ENCODE results near the gene GNG13.
"Not testable (repeated sequence)": the region's sequence is repeated elsewhere in the genome, so short reads cannot be mapped to it uniquely, and the experiment has no call there.

GNG13 gene

DNA sequence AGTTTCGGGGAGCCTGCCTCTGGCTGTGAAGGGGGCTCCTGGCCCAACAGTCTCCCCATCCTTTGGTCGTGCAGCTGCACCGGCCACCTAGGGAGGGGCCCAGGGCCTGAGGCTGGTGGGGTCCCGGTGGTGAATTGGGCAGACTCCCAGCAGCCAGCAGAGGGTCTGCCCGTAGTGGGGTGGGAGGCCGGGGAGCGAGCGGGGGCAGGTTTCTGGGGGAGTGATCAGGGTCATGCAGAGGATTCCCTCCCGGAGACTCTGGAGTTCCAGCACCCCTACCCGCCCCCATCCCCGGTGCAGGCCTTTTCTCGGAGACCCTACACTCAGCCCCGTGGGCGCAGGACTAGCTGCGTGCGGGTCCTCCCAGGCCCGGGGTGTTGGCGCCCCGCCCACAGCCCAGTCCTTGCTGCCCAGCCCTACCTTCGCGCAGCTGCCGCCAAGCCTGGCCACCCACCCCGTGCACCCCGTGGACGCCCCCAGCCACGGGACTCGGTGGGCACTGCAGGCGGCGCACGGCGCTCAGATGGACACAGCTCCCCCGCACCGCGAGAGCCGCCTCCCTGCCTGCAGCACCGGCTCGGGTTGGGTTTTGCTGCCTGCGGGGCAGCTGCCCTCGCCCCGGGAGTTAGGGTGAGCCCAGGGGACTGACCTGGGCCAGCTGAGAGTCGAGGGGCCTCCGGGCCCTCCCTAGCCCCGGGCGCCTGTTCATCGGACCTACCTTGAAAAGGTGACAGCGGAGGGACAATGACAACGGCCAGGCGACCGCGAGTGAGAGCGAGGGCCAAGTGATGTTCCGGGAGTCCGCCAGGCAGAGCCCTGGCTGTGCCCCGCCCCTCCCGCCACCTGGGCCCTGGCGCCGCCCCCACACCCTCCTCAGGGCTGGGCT is at the start of gene GNG13:
GNG13 (minus strand) TSS at position 787 of the 886 bp plus-strand sequence. CDS start 1,657 bp downstream, outside the sequence.
- no peak for FAIRE-seq

DNA sequence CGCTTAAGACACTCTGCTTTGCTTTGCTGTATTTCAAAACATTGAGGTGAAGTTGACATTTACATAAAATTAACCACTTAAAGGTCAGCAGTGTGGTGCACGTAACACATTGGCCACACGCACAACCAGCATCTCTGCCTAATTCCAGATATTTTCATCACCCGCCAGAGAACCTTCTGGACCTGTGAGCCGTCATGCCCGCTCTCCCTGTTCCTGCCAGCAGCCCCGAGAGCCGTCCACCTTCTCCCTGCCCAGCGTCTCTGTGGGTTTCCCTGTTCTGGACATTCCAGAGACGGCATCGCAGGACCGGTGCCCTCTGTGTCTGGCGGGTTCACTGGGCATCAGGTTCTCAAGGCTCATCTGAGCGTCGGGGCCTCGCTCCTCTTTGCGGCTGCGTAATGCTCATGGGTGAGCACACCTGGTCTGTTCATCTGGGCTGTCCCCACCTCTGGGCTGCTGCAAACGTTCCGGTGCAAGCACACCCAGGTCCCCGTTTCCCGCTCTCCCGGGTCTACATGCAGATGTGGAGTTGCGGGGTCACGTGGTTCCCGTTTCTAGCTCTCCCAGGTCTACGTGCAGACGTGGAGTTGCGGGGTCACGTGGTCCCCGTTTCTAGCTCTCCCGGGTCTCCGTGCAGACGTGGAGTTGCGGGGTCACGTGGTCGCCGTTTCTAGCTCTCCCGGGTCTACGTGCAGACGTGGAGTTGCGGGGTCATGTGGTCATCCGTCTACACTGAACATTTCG is 48.1 kb upstream of the GNG13 start:
- FAIRE-seq, result no peak

DNA sequence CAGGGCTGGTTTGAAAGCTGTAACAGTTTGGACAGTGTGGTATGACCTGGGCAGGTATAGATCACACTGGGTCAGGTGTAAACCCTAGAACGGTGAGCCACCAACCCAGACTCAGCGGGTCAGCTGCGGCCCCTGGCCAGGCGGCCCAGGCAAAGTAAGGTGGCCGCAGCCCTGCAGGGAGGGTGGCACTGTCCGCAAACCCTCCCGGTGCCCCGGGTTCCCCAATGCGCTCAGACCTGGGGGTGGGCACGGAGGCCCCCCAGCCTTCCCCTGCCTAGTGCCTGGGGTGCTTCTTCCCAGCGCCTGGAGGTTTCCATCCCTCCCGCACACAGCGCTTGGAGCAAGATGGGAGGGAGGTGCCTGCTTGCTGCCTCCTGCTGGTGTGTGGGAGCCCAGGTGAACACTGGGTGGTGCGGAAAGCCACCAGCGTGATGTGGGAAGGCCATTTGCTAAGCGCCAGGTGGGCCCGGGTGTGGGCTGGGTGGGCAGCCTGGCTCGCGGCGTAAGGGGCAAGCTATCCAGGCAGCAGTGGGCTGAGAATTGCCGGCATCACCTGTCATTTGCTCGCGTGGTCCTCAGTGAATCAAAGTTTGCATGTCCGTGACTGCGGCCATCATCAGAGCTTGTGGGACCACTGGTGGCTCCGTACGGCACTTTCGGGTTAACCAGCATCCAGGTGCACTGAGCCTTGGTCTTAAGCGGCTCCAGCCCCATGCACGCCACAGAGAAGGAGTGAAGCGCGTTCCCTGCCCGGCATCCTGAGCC is 47.3 kb upstream of the GNG13 start:
- FAIRE-seq, result no peak

- FAIRE-seq, result no peak
These were observed 46.6 kb upstream of the GNG13 start for GRCh38 chr16:847151-847550.

DNA sequence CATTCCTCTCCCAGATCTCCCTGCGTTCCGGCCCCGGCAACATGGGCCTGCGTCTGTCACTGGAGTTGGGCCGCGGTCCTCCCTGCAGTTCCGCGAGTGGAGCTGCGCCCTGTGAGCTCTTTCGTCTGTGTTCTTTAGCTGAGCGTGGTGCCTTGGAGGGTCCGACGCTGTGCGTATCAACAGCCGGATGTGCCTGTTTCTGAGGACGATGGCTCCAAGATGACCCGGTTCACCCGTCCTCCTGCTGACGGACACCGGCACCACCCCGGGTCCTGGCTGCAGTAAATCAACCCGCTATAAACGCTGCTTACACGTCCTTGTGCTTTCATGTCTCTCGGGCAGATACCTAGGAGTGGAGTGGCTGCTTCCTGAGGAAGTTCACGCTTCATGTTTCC is 44.8 kb upstream of the GNG13 start:
- FAIRE-seq, result no peak

DNA sequence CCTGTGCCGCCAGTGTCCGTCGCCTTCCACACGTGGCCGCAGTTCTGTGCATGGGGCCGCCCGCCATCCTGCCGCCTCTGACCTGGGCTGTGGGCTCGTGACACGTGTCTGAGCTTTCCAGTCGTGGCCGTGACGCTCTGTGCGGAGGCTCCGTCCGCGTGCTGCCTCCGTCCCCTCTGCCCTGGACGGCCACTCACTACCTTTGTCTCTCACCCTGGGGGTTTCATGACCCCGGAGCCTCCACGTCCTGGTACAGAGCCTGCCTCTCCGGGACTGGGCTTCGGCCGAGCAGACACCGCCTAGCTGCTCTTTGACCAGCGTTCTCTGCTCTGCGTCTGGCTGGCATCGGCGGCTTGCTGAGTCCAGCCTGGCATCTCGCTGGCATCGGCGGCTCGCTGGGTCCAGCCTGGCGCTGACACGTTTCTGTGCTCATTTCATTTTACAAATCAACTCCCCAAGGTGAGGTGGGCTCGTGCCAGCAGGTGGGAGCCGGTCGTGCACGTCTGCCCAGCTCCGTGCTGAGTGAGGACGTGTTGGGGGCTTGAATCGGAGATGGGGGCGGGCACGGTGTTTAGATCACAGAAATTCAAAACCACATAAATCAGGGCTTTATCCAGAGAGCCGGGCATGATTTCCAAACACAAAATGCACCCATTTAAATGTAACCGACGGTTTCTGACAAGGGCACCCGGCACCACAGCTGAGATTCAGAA is 44.3 kb upstream of the GNG13 start:
- FAIRE-seq, result no peak

DNA sequence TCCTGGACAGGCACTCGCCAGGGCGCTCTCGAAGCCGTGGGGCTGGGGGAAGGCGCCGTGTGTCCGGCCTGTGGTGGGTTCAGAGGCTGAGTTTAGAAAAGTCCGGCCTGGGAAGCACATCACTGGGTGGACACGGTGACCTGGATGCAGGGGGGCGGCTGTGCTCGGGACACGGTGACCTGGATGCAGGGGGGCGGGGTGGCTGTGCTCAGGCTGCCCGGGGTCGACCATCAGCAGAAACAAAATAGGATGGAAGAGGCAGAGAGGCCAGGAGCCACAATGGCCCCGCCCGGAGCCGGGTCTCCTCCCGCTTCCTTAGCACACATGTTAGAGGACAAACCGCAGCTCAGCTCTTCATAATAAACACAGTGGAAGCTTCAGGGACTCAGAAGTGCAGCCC is 43.2 kb upstream of the GNG13 start:
- FAIRE-seq, result no peak

DNA sequence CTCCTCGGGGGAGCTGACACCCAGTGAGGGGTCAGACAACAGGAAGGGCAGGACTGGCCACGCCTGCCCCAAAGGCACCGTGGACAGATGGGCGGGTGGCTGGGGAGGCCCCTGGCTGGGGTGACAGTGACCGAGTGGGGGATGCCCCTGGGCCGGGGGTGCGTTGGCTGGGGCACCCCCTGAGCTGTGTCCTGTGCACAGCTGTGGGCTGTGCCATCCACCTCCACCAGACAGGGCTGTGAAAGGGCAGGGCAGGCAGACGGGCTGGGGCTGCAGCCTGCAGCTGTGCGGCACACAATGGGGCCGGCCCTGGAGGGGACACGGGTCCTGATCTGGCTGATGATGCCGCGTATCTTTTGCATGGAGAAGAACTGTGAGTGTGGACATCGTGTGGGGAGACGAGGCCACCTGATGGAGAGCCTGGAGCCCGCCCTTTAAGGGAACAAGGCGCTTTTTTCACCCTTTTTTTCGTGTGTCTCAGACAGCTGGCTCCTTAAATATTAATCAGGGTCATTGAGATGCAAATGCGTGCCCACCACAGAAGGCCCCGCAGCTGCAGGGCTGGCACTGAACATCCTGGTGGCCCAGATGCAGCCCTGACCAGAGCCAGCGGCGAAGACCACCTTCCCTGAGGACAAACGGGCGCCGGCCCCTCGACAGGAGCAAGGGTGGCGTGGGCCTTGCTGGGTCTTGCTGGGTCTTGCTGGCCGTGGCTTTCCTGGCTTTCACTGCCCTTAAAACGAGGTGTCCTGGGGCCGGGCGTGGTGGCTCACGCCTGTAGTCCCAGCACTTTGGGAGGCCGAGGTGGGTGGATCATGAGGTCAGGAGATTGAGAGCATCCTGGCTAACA is 42.4 kb upstream of the GNG13 start:
- FAIRE-seq, result no peak

- FAIRE-seq, result no peak
These were observed 41.5 kb upstream of the GNG13 start for GRCh38 chr16:842061-842476.

GRCh38 chr16:841455-842060 is 41.0 kb upstream of the GNG13 start:
- FAIRE-seq, result no peak

GRCh38 chr16:840561-841454 is 40.3 kb upstream of the GNG13 start:
- FAIRE-seq, result no peak

GRCh38 chr16:839643-840408 is 39.3 kb upstream of the GNG13 start:
- no peak for FAIRE-seq

DNA sequence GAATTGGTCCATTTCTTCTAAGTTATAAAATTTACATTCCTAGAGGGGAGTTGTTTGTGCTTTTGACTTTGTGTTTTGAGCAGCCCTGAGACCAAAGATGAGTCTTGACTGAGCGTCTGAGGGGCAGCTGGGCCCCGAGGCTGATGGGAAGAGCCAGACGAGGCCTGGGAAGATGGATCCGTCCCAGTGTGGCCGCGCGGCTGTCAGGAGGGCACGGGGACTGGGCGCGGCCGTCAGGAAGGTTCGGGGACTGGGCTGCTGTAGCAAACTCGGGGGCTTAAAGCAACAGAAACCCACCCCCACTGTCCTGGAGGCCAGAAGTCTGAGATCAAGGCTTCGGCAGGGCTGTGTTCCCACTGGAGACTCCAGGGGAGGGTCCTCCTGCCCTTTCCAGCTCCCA is 38.2 kb upstream of the GNG13 start:
- no peak for FAIRE-seq

DNA sequence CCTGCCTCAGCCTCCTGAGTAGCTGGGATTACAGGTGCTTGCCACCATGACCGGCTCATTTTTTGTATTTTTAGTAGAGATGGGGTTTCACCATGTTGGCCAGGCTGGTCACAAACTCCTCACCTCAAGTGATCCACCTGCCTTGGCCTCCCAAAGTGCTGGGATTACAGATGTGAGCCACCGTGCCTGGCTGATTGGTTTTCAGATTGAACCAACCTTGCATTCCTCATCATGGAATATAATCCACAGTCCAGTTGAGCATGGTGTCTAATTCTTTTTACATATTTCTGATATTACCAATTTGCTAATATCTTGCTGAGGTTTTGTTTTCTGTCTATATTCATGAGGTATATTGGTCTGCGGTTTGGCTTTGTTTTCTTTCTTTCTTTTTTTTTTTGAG is 36.3 kb upstream of the GNG13 start:
- FAIRE-seq, result not testable (repeated sequence)

GRCh38 chr16:836221-836620 is 35.7 kb upstream of the GNG13 start:
- FAIRE-seq, result no peak

GRCh38 chr16:835373-835772 is 34.8 kb upstream of the GNG13 start:
- FAIRE-seq, result no peak

DNA sequence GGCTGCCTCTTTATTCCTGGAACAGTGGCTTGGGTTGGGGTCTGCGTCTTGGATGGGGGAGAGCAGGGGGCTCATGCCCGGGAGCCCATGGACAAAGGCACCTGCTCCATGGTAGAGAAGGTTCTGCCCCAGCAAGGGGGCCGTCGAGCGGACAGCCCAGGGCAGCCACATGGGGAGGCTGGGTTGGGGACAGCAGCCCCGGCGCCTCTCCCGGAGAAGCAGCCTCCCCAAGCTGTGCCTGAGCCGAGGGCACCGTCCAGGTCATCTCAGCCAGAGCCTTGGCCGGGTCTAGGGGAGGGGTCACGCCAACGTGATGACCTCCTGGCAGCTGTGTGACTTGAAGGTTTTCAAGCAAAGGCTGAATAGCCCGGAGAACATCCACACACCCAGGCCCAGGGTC is 32.9 kb upstream of the GNG13 start:
- no peak for FAIRE-seq

- no peak for FAIRE-seq
These were observed 32.3 kb upstream of the GNG13 start for GRCh38 chr16:832652-833336.

Data from A204.1 (cell line).